NCI-H345 treated with DMSO at 0.1 percent for 48 hours (cell line): Measurements from ENCODE around the gene PC.

Experiments used
- DNase-seq: peaks from one replicate; lab custom pipeline; 2025; ENCODE audit not compliant: unreplicated experiment; lab: John Stamatoyannopoulos, UW

The PC gene

DNA sequence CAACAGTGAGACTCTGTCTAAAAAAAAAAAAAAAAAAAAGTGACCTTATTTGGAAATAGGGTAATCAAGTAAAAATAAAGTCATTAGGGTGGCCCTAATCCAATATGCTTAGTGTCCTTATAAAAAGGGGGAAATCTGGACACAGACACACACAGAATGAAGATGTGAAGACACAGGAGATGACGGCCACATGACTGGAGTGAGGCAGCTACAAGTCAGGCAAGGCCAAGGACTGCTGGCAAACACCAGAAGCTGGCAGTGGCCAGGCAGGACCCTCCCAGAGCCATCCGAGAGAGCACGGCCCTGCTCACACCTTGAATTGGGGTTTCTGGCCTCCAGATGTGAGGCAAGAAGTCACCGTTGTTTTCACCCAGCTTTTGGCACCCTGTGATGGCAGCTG lies 72.7 kb downstream of the PC start:
- no peak for DNase-seq

DNA sequence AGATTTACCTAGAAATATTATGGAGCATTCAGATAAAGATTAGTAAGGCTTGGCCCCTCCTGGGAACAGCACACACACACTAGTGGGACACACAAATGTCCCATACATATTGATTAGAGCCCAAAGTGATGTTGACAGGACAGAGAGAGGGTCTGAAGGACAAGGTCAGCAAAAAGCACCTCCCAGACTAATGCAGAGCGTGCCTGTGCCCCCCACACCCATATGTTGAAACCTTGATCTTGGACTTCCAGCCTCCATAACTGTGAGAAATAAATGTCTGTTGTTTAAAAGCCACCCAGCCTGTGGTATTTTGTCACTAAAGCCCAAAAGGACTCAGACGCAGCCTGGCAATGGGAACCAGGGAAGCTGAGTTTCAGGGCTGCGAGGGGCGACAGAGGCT lies 73.7 kb downstream of the PC start:
- DNase-seq = no peak

DNA sequence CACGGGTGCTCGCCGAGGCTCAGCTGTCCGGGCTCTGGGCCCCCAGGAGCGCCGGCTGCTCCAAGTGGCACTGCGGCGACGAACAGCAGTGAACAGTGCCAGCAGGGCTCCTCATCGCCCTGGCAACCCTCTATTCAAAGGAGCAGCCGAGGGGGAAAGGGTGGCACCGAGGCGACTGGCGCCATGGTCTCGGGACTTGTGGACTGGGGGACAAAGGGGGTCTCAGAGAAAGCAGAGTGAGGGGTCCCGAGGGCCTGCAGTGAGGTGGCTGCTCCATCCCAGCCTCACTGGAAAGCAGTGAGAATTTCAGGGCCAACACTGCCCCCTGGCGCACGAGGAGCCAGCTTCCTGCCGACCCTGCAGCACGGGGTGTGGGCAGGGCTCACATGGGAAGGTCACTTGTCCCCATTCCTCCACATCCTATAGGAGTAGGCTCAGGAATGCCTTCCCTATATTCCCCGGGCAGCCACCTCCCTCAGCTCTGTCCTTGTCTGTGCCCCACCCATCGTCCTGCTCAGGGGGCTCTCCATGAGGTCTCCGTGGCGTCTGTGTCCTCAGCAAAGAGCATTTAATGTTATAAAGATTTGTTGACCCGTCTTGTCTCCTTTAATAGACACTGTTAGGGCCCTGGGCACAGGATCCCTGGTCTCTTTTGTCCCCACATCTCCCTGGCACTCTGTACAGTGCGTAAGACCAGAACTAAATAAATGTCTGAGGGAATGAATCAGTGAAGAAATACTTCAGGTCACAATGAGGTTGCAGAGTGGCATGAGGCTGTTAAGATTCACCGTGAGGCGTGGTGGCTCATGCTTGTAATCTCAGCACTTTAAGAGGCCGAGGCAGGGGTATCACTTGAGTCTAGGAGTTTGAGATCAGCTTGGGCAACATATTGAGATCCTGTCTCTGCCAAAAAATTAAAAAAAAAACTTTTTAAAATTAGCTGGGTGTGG lies 74.9 kb downstream of the PC start:
- DNase-seq = peak; percentile 77

DNA sequence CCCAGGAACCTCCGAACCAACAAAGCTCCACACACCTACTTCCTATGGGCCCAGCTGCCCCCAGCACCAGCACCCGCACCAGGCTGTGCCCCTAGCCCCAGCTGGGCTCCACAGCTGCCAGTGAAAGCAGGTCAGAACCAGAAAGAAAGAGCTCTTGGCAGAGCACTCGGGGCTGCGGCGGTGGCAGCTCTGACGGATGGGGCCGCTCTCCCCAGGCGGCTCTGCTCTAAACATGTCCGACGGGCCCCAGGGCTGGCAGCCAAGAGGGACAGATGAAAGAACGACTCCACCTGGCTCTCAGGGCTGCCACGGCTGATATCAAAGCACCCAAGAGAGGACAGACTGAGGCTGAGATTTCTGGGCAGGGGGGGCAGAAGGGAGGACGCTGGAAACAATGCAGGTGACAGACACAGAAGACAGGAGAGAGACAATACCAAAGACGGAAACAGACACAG lies 75.6 kb downstream of the PC start:
- peak; percentile 85 for DNase-seq

DNA sequence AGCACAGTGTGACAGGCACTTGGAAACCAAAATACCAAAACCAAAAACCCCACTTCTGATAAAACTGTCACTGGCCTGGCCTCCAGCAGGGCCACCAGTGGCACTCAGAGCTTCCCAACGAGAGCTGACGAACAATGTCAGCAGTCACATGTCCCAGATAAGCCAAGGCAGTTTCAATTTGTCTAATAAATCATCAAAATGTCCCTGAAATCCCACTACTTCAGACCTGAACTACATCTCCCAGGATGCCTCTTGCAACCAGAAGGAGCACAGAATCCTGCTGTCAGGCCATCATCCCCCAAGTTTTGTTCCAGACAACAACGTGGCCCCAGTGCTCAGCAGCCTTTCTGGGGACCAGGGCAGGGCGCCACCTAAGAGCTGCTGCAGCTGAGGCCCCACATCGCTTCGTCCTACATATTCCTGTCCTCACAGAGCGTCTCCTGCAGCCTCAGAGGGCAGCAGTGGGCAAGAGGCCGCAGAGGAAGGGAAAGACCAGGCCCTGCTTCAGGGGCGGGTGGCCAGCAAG lies 76.2 kb downstream of the PC start:
- no peak for DNase-seq

DNA sequence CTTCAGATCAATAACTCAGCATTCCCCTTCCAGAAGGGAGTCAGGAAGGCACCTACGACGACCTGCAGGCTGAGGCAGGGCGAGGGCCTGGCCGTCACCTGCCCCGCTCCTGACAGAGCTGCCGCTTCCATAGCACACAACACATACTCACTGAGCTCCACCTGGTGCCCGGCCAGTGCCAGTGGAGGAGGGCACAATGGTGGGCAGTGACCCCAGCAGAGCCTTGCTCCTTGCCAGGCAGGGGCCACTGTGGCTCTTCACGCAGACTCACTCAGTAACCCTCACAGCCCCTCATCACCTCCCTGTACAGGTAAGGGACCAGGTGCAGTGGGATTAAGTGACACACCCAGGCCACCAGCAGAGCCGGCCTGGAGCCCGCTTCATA lies 76.7 kb downstream of the PC start:
- DNase-seq = peak; percentile 16

DNA sequence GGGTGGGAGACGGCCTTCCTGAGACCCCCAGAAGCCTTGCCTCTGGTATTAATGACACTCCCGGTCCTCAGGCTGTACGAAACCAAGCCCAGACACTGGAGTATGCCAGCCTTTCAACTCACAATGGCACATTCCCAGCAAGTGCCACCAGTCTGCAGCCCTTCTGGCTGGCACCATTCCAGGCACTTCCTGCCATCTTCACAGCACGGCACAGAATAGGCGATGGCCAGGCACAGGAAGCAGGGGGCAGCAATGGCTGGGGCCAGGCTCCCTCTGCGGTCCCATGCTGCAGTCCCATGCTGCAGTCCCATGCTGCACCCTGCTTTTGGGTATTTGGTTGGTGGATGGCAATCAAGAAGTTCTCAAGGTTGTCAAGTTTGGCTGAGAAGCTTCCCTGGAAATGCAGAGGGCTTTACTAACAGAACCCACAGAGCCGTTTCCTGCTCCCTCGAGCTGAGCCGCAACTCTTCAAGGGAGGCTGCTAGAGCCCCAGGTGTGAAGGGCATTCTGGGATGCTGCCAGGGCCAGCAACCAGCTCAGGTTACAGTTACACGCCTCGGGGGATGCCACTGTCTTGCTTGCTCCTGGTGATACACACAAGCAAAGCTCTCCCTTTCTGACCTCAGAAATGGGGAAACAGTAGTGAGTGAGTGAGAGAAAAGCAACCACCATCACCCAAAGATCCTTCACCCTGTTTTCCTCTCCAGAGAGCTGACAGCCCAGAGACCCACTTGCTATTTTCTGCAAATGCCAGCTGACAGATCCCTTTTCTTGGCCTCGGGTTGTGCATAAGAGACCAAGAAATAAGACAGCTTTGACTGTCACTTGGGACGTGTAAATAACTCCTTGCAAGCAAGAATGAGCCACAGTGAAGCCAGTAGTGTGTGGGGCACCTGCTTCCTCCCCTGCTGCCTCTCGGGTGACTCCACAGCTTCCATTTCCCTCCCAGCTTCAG lies 77.4 kb downstream of the PC start:
- peak; percentile 89 for DNase-seq

DNA sequence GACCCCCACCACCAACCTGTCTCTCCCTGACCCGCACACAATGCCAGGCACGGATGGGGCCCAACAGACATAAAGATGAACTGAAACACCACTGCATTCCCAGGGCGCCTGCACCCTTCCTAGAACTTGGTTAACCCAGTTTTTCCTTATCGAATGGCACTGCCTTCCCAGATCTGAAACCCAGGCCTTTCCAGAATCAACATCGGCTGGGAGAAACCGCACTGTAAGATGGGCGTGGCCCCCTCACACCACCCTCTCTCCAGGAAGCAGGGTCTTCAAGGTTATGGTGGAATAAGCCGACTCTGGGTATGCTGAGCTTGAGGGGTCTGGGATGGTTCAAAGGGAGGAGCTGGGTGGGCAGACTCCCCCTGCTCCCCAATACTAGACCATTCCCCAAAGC lies 78.2 kb downstream of the PC start:
- DNase-seq = no peak

DNA sequence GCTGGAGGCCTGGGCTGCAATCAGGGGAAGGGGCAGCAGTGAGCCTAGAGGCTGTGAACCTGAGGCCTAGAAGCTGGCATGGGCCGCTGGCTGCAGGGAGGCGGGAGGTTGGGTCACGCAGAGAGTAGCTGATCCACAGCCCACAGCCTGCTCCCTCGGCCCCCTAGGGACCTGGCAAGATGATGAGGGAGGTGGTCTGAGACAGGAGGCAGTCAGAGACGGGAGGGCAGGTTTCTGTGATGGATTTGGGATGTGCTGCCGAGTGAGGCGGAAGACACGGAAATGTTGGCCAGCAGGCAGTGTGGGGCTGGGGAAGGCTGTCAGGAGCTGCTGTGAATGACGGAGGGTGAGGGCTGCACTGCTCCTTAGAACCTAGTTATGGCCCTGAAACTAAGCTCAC lies 78.6 kb downstream of the PC start:
- DNase-seq = no peak

DNA sequence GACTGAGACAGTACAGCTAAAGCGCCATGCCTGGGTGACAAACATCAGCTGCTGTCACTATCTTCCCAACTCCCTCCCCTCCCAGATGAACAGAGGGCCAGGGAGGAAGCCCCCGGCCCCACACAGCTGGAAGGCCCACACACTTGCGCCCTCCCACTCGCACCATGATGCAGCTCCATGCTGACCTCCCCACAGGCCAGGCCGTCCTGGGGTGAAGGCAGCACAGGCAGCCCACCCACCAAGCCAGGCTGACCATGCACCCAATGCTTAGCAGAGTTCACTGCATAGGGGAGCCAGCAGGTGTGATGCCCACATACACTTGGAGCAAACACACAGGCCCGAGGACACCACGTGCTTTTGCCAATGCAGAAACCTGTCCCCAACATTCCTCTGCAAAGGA lies 79.2 kb downstream of the PC start:
- DNase-seq = no peak

DNA sequence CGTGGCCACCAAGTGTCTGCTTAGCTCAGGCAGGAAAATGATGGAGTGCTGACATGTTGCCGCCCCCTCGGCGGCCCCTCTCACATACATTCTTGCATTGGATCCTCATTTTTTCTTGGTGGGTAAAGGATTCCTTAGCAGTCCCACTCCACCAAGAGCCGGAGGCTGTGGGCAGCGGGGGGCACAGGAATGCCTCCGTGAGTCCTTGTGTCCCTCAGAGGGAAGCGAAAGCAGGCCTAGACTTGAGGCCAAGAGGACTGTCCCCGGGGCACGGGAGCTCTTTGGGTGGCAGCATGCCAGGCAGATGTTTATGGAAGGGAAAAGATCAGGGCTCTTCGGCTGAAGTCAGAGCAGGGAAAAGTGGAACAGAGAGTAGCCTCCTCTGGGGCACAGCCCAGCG lies 79.7 kb downstream of the PC start:
- no peak for DNase-seq

DNA sequence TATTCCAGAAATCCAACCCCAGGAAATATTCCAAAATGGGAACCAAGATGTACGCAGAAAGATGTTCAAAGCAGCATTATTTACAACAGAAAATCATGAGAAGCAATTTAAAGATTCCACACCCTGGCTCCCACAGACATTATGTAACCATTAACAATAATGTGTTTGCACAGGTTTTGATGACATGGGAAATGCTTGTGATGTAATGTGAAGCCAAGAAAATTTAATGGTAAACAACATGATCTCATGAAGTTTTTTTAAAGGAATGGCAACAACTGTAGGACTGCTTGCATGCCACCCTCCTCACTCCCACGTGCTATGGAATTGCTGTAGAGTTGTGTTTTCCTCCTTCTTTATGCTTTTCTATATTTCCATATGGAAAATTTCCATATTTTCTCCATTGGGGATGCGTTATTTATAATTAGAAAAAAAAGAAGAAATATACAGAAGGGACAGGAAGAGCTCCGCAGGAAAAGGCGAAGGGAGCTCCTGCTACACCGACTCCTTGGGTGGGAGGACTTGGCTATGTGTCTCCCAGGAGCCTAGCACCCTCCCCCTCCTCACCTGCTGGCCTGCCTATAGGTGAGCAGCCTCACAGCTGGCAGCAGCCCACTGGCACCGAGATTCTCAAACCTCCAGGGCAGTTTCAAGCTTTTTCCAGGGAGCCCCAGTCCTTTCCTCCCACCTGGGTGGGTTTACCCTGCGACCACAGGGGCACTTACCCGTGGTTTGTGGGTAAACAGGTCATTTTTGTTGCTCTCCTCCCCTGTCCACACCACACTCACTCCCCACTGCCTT lies 80.4 kb downstream of the PC start:
- DNase-seq = no peak

DNA sequence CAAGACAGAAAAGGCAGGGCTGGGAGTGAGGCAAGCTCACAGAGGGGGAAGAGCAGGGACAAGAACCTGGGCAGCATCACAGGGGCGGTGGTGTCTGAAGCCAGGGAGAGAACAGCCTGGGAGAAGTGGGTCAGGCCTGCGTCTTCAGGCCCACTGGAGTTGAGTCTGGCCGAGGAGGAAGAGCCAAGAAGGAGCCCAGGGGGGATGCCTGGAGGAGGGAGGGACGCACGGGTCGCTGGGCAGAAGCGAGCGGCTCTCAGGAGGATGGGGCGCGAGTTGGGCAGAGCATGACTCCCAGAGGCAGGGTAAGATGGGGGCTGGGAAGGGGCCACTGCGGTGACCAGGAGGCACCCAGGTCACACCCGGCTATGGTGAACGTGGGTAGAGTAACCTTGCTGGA lies 82.8 kb downstream of the PC start:
- no peak for DNase-seq

DNA sequence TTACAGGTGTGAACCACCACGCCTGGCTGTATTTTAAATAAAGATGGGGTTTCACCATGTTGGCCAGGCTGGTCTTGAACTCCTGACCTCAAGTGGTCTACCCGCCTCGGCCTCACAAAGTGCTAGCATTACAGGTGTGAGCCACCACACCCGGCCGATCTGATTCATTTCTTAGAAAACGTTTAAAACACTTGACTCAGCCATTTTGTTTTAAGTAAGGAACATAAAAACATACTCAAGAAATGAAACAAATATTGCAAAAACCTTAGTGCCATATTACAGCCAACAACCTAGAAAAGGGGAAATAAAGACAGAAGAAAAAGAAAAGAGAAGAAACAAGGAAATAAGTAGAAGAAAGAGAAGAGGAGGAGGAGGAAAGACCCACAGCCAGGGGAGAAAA lies 84.0 kb downstream of the PC start:
- no peak for DNase-seq

DNA sequence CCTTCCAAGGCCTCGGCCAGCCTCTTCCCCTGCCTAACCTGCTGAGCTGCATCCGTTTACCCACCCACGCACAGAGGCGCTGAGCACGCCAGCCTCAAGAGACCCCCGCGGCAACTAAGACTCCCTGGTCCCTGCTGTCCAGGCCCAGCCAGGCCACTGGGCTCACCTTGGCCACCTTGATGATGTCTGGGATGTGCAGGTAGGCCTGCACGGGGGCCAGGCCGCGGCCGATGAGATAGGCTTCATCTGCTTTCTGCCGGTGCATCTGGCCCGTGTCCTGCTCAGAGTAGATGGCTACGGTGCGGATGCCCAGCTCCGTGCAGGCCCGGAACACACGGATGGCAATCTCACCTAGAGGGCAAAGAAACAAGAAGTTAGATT lies 86.7 kb downstream of the PC start:
- DNase-seq = no peak

DNA sequence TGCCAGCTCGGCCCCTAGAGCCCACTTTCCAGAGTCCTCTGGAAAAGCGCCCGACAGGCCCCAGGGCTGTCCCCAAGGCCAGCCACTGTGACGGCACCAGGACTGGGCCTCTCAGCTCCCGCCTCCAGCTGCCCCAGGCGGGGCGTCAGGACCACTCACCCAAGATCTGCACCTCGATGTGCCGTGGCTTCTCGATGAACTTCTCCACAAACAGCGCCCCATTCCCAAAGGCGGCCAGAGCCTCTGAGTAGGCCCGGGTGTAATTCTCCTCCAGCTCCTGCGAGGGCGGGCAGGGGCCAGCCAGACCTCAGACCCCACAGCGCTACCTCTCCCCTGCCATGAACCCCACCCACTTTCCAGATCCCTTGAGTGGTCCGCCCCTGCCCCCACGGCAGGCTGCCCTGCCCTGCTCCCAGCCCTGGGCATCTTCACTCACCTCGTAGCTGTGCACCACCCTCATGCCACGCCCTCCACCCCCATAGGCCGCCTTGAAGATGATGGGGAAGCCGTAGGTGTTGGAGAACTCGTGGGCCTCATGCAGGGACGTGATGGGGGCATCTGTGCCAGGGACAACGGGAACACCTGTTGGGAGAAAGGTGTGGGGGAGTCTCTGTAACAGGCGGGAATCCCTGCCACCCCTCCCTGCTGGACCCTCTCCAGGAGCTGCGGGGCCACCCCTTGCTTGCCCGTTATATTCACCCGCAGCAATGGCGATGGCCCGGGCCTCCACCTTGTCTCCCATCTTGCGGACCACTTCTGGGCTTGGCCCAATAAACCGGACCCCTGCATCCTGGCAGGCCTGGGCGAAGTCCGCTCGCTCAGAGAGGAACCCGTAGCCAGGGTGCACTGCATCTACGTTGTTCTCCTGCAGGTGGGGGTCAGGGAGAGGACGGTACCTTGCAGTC lies 87.3 kb downstream of the PC start:
- no peak for DNase-seq

DNA sequence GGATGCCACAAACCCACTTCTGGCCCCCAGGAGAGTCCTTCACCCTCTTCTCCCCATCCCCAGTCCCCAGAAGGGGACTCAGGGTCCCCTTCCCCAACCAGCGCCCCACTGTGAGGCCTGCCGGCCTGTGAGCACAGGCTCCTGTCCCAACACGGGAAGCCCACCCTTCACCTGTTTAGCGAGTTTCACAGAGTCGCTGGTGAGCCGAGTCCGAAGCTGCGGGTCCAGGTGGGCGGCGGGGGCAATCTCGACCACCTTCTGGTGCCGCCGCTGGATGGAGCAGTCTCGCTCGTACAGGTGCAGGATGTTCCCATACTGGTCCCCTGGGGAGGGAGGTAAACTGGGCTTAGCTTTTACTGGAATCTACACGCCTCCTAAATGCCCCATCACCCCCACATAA lies 88.1 kb downstream of the PC start:
- no peak for DNase-seq

DNA sequence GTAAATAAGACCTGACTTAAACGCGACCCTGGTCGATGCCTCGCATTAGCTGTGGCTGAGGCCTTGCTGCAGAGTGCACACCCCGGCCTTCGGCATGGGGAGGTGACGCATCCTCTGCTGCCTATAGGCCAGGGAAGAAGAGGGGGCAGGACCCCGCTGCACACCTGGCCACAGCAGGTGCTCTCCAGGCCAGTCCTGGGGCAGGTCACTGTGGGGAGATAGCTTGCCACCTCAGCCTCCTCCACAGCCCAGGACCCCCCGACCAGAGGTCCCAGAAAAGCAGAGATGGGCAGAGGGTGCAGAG lies 88.7 kb downstream of the PC start:
- no peak for DNase-seq

DNA sequence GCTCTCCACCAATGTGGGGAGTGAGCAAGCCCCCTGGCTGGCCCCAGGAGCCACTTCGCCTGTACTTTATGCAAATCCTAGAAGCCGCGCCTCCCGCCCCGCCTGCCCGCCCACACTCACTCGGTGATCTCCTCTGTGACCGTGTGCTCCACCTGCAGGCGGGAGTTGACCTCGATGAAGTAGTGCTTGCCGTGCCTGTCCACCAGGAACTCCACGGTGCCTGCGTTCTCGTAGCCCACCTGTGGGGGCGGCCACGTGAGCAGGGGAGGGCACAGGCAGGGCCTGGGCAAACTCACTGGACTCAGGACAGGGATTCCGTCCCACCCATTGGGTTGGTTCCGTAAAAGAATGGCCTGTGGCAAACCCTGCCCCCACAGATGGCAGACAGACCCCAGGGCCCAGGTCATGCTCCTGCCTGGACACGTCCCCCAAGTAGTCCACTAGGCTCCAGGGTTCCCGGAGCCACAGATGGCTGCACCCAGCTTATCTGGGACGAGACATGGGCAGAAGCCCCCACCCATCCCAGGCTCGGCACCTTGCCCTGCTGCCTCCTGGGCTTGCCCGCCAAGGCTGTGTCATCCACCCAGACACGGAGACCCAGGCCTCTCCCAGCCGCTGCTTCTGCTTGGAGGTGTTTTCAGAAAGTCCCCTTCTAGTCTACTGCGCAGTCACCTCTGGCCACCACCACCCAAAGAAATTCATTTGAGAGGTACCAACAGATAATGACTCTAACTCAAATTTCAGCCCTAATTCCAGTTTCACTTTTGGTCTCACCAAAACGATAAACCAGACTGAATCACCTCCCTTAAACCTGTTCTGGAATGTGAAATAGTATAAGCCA lies 89.2 kb downstream of the PC start:
- no peak for DNase-seq
